ENCODE measurements around the gene EHD4. TPM values are rescaled to one million over a fixed set of nuclear protein-coding genes. Genes with fewer than 3 reads are reported as not detected.

Gene EHD4
- total RNA-seq, 1 donor from 2014 or later, result 42.6 TPM

- Mint-ChIP-seq H3K4me3 (no peak overlapping the region), H3K36me3 (ENCODE audit: low read depth) (peaks cover 72% of the 10 kb centered on the region), H3K9me3 (peaks cover 7% of the 10 kb centered on the region), H3K4me1 (peaks cover 41% of the 10 kb centered on the region), H3K27me3 (no peaks in the 10 kb centered on the region), H3K27ac (no peak overlapping the region)
- DNase-seq (no peak), ATAC-seq (ENCODE audit: low read depth) (no peak)
- ChIA-PET CTCF (no interaction called here), POLR2A (interaction anchor here (1.0 kb wide), 1 partner anchor 54 kb away, joined by 3 read pairs; the partner anchor contains the start of gene EHD4)
- intact Hi-C loops (cut with micrococcal nuclease), result no loop called here
- no peak for TF ChIP-seq CTCF (IDR thresholded peaks at IDR 0.05)
Measured at GRCh38 chr15:41917767-41918430, 54.5 kb downstream of the EHD4 start.

- no peak for TF ChIP-seq CTCF (IDR thresholded peaks at IDR 0.05)
- no peaks in the 10 kb centered on the region for H3K27me3 Mint-ChIP-seq
- H3K4me1 Mint-ChIP-seq, result peaks cover 21% of the 10 kb centered on the region
- intact Hi-C loops (cut with micrococcal nuclease), result no loop called here
- H3K36me3 Mint-ChIP-seq (ENCODE audit: low read depth), result peaks cover 55% of the 10 kb centered on the region
- H3K4me3 Mint-ChIP-seq, result no peak overlapping the region
- ATAC-seq (ENCODE audit: low read depth) (no peak), DNase-seq (no peak)
- ChIA-PET CTCF (interaction anchor here (0.7 to 3.0 kb wide), 3 partner anchors 9 to 58 kb away, joined by 3 to 11 read pairs (median 3); no protein-coding TSS in a partner anchor), POLR2A (interaction anchor here (0.6 to 1.6 kb wide), 3 partner anchors 14 to 57 kb away, joined by 3 to 5 read pairs (median 4); partner anchors contain the start of gene EHD4)
- no peak overlapping the region for H3K27ac Mint-ChIP-seq
- H3K9me3 Mint-ChIP-seq, result no peaks in the 10 kb centered on the region
Measured at GRCh38 chr15:41915255-41915994, 56.9 kb downstream of the EHD4 start.

- intact Hi-C loops (cut with micrococcal nuclease), result no loop called here
- CTCF ChIA-PET, result interaction anchor here (3.0 kb wide), 1 partner anchor 10 kb away, joined by 11 read pairs; no protein-coding TSS in a partner anchor
Measured at GRCh38 chr15:41914411-41914810, 57.9 kb downstream of the EHD4 start.

GRCh38 chr15:41913256-41913655 lies 59.1 kb downstream of the EHD4 start:
- Mint-ChIP-seq H3K9me3 (no peaks in the 10 kb centered on the region), H3K36me3 (ENCODE audit: low read depth) (peaks cover 57% of the 10 kb centered on the region), H3K4me1 (peaks cover 9% of the 10 kb centered on the region), H3K27ac (no peak overlapping the region), H3K27me3 (no peaks in the 10 kb centered on the region), H3K4me3 (no peak overlapping the region)
- no peak for TF ChIP-seq CTCF (IDR thresholded peaks at IDR 0.05)
- ChIA-PET POLR2A (no interaction called here), CTCF (interaction anchor here (1.6 kb wide), 1 partner anchor 8 kb away, joined by 4 read pairs; no protein-coding TSS in a partner anchor)
- ATAC-seq (ENCODE audit: low read depth) (no peak), DNase-seq (no peak)
- intact Hi-C loops (cut with micrococcal nuclease), result no loop called here

More at GRCh38 chr15:41914411-41914810, 57.9 kb downstream of the EHD4 start:
- Mint-ChIP-seq H3K27ac (no peak overlapping the region), H3K4me1 (peaks cover 11% of the 10 kb centered on the region), H3K9me3 (no peaks in the 10 kb centered on the region), H3K27me3 (no peaks in the 10 kb centered on the region), H3K36me3 (ENCODE audit: low read depth) (peaks cover 55% of the 10 kb centered on the region), H3K4me3 (no peak overlapping the region)
- no peak for DNase-seq
- POLR2A ChIA-PET, result no interaction called here
- no peak for TF ChIP-seq CTCF (IDR thresholded peaks at IDR 0.05)
- no peak for ATAC-seq (ENCODE audit: low read depth)
